Stimulated activated naive CD4-positive, alpha-beta T cell (primary cell): ENCODE results near the gene IRGQ.
A peak's percentile ranks its signal among the peaks of the same experiment; 100 is the strongest.
"Not testable (repeated sequence)": the region's sequence is repeated elsewhere in the genome, so short reads cannot be mapped to it uniquely, and the experiment has no call there.

Experiments used
- DNase-seq, 6 experiments: peaks; one replicate each; lab custom pipeline; 2025; lab: John Stamatoyannopoulos, UW

IRGQ gene, protein sequence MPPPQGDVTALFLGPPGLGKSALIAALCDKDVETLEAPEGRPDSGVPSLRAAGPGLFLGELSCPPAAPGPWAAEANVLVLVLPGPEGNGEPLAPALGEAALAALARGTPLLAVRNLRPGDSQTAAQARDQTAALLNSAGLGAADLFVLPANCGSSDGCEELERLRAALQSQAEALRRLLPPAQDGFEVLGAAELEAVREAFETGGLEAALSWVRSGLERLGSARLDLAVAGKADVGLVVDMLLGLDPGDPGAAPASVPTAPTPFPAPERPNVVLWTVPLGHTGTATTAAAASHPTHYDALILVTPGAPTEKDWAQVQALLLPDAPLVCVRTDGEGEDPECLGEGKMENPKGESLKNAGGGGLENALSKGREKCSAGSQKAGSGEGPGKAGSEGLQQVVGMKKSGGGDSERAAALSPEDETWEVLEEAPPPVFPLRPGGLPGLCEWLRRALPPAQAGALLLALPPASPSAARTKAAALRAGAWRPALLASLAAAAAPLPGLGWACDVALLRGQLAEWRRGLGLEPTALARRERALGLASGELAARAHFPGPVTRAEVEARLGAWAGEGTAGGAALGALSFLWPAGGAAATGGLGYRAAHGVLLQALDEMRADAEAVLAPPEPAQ

DNA sequence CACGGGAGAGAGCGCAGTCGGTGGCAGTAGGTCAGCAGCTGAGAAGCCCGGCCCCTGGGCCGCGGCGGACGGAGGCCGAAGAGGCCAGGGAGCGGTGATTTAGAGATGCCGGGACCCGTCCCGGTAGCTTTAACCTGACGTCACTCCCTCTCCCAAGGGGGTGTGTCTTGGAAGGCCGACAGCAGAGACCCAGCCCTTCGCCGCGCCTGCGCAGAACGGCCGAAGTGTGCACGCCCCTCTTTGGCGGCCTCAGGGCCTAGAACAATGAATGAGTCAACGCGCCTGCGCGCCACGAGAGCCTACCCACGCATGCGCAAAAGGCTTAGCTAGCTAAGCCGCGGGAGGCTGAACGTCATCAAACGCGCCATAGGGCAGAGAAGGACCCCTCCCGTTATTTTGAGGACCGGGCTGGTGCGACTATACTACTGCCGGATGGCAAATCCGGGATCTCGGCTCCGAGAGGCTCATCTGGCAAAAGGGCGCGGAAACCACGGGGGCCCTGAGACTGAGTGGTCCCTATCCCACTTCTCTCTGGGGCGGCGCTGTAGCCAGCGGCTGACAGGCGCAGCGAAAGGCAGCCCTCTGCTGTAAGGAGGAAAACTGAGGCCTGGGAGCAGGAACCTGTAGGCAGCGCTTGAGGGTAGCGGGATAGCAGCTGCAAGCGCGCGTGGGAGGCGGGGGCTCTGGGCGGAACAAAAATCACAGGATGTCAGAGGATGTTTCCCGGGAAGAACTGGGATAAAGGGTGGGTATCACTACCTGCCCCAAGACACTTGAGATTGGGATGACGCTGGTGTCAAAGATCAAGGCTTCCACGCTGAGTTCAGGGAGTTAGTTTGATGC, at the start of gene IRGQ, which contains the start of gene ZNF576:
Gene IRGQ, minus strand, starts transcription at position 136 of the 843 bp plus-strand sequence. CDS start 796 bp downstream, outside the sequence.
Gene ZNF576, plus strand, starts transcription at position 597 of the 843 bp plus-strand sequence. CDS start 514 bp downstream, outside the sequence.
- DNase-seq, result peak; percentile 98 to 100 (median 99)

- no peak for DNase-seq
Measured at GRCh38 chr19:43644181-43644580, 48.2 kb upstream of the IRGQ start.

DNA sequence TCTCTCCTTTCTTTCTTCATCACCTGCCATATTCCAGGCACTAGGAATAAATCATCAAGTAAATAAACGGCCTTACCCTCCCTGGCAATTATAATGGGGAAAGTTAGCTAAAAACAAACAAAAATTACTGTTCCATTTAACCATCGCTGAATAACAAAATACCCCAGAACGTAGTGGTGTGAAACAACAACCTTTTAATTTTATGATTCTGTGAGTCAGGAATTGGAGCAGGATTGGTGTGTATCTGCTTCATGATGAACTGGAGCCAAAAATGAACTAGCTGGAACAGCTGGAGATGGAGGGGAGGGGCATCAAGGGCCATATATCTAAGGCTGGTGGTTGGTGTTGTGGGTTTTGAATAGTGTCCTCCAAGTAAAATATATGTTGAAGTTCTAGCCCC, 47.4 kb upstream of the IRGQ start:
- no peak for DNase-seq

DNA sequence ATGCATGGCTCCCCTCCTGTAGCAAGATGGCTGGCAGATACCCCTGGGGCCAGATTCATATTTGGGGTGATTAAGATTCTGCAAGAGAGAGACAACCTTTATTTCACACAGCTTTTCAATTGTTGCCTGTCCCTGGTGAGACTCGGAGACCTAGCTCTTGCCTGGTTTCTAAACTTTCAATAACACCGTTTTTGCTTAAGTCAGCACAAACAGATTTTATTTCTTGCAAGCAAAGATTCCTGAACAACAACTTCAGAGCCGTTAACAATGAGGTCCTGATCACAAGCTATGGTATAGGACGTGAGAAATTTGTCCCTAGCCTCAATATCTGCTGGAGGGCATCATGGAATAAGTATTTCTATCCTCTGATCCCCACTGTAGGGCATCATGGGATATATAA, 46.6 kb upstream of the IRGQ start:
- DNase-seq, result no peak

GRCh38 chr19:43641333-43641732, 45.4 kb upstream of the IRGQ start:
- no peak for DNase-seq

DNA sequence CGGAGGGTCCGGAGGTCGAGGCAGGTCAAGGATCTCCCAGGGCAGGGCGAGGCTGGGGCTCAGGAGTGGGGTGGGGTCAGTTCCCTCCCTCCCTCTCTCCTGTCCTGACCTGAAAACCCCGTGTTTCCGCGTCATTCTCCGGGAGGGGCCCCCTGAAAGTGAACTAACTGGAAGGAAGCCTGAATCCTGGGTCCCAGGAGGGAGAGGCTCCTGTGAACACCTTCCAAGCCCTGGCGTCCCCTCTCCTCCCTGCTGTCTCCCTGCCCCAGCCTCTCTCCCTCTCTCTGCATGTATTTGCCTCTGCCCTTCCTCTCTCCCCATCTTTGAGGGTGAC, 44.5 kb upstream of the IRGQ start:
- peak in 1 of 6 experiments; percentile 10 for DNase-seq

- DNase-seq, result peak; percentile 45 to 72 (median 64)
Measured at GRCh38 chr19:43639519-43640423, 43.8 kb upstream of the IRGQ start, which contains the start of gene CADM4. CADM4 (minus strand) TSS chr19:43639850; CDS start chr19:43639790, 60 bp downstream.

- DNase-seq, result peak in 1 of 6 experiments; percentile 7
Measured at GRCh38 chr19:43638995-43639518, 43.1 kb upstream of the IRGQ start.

- DNase-seq, result peak in 1 of 6 experiments; percentile 7
Measured at GRCh38 chr19:43638214-43638994, 42.5 kb upstream of the IRGQ start.

DNA sequence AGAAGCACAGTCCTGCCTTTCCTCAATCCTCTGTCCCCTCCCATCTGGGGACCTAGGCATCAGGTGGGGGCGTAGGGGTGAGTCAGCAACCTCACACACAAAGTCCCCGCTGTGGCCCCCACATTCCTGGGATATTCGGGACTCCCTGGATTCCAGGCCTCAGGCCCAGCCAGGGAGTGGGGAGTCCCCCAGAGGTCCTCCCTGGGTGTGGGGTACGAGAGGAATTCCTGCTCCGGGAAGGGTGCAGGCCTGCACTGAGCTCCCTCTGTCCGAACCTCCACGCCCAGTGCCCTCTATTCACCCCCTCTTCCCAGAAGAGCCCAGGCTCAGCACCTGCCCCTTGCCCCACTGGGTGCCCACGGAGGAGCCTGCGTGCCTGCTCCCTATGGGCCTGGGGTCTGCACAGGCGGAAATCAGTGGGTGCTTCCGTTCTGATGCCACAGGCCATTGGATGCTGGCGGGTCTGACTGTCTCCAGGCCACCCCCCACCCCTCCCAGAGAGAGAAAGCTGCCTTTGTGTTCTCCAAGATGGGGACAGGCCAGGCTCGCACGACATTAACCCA, 40.3 kb upstream of the IRGQ start:
- no peak for DNase-seq

DNA sequence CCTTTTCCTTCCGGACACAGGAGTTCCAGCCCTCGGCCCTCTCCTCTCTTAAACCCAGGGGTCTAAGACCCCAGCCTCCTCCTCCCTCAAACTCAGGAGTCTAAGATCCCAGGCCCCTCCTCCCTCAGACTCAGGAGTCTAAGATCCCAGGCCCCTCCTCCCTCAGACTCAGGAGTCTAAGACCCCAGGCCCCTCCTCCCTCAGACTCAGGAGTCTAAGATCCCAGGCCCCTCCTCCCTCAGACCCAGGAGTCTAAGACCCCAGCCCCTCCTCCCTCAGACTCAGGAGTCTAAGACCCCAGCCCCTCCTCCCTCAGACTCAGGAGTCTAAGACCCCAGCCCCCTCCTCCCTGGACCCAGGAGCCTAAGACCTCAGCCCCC, 39.6 kb upstream of the IRGQ start:
- DNase-seq, result not testable (repeated sequence)

DNA sequence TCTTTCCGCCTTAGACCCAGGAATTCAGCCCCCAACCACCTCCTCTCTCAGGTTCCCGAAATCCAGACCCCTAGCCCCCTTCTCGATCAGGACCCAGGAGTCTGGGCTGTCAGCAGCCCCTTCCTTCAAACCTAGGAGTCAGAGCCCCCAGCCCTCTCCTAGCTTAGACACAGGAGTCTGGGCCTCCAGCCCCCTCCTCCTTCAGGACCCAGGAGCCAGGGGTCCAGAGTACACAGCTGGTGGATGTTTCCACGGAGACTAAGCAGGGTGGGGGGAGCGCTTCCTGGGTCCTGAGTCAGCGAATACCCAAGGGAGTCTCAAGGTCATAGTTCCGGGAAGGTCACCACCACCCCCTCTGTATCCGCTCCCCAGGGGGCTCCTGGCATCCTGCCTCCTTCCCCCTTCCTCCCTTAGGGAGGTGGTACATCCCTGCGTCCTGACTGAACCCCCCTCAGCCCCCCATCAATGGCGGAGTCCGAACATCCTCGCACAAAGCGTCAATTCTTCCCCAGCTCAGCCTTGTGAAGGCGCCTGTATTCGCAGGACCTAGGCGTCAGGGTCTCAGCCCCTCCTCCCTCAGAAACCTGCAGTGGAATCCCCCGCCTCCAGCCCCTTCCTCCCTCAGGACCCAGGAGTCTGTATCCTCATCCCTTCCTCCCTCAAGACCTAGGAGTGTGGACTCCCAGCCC, 39.1 kb upstream of the IRGQ start:
- DNase-seq, result no peak

DNA sequence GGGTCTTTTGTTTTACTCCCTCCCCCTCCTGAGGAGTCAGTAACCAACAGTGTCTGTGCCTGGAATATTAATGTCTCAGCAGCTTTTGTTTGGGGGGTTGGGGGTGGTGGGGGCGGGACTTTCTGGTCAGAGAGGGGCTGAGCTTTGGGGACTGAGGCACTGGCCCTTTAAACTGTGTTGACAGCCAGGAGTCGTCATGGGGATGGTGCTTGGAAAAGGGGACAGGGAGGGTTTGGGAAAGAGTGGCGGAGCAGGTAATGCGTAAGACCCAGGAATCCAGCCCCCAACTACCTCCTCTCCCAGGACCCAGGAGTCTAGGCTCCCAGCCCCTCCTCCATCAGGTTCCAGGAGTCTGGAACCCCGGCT, 38.6 kb upstream of the IRGQ start:
- DNase-seq, result no peak

DNA sequence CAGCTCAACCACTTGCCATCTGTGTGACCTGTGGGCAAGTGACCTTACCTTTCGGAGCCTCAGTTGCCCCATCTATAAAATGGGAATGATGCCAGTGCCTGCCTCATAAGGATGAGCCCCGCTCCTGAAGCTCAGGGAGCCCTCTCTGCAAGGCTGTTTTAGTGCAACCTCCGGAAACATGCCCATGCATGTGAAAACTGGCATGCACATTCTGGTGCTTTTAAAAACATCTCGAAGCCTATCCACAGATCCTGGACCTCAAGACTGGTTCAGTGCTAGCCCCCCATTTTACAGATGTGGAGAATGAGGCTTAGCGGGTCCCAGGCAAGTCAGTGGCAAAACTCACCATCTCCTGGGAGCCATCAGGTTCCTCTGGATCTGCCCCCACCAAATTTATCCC, 38.1 kb upstream of the IRGQ start:
- DNase-seq, result no peak

DNA sequence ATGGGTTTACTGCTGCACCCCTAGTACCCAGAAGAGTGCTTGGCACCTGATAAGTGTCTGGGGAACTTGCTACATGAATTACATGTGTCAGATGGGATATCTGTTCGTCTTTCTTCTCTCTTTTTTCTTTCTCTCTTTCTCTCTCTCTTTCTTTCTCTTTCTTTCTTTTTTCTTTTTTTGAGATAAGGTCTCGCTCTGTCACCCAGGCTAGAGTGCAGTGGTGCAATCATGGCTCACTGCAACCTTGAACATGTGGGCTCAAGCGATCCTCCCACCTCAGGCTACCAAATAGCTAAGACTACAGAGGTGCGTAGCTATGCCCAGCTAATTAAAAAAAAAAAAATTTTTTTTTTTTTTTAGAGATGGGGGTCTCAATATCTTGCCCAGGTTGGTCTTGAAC, 37.6 kb upstream of the IRGQ start:
- DNase-seq, result no peak

- DNase-seq, result no peak
Measured at GRCh38 chr19:43631491-43631890, 35.6 kb upstream of the IRGQ start.

- no peak for DNase-seq
Measured at GRCh38 chr19:43628646-43629326, 32.9 kb upstream of the IRGQ start.

GRCh38 chr19:43626838-43627237, 30.9 kb upstream of the IRGQ start:
- DNase-seq, result no peak
